Mammary epithelial cell (primary cell): ENCODE results near the gene ERAS.

Experiments used
- CTCF ChIP-seq, 2 donors: IDR thresholded peaks in 1 of 2; conservative IDR thresholded peaks in 1 of 2; 2 replicates each; pipeline ENCODE4 v1.5.1; 2011 to 2012; ENCODE audit warnings: inconsistent platforms in 2 of 2, low read length in 2 of 2, mild to moderate bottlenecking in 2 of 2, control low read depth in 1 of 2, low read depth in 1 of 2; ENCODE audit not compliant: insufficient read depth in 1 of 2; ENCODE audit errors: extremely low read depth in 1 of 2
- EZH2 ChIP-seq: IDR thresholded peaks from 2 replicates; pipeline ENCODE4 v1.6.1; 2012; ENCODE audit warnings: low read length, inconsistent platforms, borderline replicate concordance

- TF ChIP-seq CTCF (conservative IDR thresholded peaks at IDR 0.05 in 1 of 2, IDR thresholded peaks at IDR 0.05 in 1 of 2; ENCODE audit: extremely low read depth in 1 of 2, insufficient read depth in 1 of 2, low read depth in 1 of 2, low read length in 2 of 2) (no peak), EZH2 (no peak)
Measured at GRCh38 chrX:48786825-48787504, 39.3 kb upstream of the ERAS start.
